ENCODE data around the gene CLTCL1. TPM values are rescaled to one million over a fixed set of nuclear protein-coding genes. Genes with fewer than 3 reads are reported as not detected.

Gene CLTCL1
- total RNA-seq, 1 experiment from 2014 or later, result 5.8 TPM

- DNase-seq (ENCODE audit: low spot score), result no peak
Observed at GRCh38 chr22:19150482-19151328, 140.8 kb downstream of the CLTCL1 start.

DNA sequence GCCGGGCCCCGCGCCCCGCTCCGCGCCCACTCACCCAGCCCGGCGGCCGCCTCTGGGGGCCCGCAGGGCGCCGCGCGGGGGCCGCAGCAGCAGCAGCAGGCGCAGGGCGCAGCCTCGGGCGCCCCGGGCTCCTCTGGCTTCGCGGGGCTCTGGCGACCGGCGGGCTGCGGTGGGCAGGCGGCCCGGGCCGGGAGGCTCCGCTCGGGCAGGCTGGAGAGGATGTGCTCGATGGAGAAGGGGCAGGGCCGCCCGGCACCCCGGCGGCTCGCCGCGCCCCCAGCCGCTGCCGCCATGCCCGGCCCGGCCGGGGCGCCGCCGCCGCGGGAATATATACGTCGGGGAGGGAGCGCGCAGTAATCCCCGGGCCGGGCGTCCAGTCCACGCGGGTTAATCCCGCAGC is 141.5 kb downstream of the CLTCL1 start, which contains the start of gene GSC2:
TSS of gene GSC2 (minus strand) at position 302 of the 400 bp plus-strand sequence. CDS start at position 293, 9 bp downstream.
- DNase-seq (ENCODE audit: low spot score), result no peak

DNA sequence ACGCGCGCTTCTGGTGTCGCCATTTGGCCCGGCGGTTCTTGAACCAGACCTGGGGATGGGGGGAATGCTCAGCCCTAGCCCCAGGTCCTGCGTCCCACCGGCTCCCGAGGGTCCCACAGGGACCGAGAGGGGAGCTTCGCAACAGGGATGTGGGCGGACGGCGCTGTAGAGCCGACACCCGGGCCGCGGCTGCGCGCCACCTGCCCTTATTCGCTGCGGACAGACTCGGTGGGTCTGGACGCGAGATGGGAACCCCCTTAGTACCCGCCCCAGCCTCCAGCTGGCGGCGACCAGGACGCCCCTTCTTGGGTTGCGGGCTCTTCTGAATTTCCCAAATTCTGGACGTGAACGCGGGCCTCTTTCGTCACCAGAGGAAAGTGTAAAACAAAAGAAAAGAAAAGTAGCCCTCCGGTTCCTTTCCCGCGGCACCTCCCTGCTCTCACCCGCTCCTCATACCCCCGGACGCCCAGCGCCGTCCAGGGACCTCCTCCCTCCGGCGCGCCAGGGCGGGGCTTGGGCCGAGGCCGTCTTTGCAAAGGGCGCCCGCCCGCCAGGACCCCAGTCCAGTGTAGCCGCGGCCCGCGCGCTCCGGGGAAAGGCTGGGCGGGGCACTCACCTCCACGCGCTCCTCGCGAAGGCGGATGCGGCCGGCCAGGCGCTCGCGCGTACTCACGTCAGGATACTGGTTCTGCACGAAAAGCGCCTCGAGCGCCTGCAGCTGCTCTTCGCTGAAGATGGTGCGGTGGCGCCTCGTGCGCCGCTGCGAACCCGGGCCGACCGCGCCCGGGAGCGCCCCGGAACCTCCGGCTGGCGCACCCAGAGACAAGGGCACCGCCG is 142.3 kb downstream of the CLTCL1 start:
- DNase-seq (ENCODE audit: low spot score), result no peak

- DNase-seq (ENCODE audit: low spot score), result no peak
Observed at GRCh38 chr22:19148417-19149046, 143.0 kb downstream of the CLTCL1 start.

DNA sequence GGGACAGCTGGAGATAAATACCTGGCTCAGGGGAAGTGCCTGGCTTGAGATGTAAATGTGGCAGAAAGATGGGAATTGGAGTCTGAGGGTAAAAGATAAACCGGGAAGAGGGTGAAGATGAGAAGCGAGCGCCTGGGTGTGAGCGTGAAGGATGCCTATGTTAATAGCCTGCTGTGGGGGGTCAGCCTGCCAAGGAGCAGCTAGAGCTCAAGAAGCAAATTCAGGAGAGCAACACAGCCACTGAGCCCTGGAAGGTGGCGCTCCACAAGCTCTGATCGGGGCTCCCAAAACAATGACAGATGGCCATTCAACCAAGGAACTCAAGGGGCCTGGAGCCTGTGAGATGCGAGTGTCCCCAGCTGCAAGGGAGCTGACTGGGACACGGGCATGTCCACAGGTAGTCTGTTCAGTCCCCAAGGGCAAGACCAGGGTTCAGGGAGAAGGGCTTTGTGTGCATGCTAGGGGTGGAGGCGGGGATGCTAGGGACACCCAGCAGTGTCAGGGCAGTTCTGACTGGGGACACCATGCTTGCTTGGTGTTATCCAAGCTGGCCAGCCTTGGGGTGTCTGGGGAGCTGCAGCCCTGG is 144.2 kb downstream of the CLTCL1 start:
- DNase-seq (ENCODE audit: low spot score), result no peak

DNA sequence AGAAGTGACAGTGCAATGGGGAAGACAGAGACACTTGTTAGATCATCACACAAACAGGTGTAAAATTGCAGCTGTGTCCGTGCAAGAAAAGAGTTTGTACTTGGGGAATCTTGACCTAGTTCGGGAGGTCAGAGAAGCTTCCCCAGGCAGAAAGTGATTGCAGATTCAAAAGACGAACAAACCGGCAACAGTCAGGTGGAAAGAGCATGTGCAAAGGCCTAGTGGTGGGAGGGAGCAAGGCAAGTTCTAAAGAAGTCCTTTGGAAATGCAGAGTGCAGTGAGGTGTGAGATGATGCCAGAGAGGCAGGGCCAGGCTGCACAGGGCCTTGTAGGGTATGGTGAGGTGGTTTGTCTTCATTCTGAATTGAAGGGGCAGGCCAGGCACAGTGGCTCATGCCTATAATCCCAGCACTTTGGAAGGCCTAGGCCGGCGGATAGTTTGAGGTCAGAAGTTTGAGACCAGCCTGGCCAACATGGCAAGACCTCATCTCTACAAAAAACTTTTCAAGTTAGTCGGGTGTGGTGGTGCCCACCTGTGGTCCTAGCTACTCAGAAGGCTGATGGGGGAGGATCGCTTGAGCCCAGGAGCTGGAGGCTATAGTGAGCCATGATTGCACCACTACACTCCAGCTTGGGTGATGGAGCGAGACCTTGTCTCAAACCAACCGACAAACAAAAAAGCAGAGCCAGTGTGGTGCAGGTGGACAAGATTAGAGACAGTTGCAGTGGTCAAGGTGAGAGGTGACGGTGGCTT is 145.1 kb downstream of the CLTCL1 start:
- DNase-seq (ENCODE audit: low spot score), result no peak

- no peak for DNase-seq (ENCODE audit: low spot score)
Observed at GRCh38 chr22:19143967-19144400, 147.5 kb downstream of the CLTCL1 start.

- DNase-seq (ENCODE audit: low spot score), result no peak
Observed at GRCh38 chr22:19143212-19143611, 148.3 kb downstream of the CLTCL1 start.

DNA sequence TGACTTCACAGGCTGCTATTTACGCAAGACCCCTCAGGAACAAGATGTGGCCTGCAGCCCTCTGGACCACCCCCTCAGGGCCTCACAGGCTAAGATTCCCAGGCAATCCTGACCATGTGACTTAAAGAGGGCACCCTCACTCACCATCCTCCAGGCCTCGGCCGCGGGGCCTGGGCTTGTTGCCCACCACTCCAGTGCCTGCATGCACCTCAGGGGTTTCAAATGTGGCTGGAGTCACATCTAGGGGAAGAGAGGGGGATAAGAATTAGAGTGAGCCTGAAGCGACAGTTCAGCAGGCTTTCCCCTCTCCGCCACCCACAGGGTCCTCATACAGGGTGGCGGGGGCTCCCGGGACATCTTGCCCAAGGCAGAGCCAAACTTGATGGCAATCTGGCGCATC is 149.1 kb downstream of the CLTCL1 start:
- no peak for DNase-seq (ENCODE audit: low spot score)

GRCh38 chr22:19139974-19140373 is 151.5 kb downstream of the CLTCL1 start:
- no peak for DNase-seq (ENCODE audit: low spot score)

DNA sequence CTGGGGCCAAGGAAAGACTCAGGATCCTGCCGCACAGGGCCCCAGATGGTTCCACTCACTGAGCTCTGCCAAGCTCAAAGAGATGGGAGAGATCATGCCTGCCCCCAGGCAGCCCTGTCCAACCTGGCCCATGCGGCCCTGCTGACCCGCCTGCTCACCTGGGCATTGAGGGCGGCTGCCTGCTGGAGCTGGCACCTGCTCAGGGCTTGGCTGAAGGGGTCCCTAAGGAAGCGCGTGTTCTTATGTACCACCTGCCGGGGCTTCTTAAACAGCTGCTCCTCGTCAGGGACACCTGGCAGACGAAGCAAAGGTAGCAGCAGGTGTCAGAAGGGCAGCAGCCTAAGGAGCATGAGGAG is 152.5 kb downstream of the CLTCL1 start:
- no peak for DNase-seq (ENCODE audit: low spot score)

DNA sequence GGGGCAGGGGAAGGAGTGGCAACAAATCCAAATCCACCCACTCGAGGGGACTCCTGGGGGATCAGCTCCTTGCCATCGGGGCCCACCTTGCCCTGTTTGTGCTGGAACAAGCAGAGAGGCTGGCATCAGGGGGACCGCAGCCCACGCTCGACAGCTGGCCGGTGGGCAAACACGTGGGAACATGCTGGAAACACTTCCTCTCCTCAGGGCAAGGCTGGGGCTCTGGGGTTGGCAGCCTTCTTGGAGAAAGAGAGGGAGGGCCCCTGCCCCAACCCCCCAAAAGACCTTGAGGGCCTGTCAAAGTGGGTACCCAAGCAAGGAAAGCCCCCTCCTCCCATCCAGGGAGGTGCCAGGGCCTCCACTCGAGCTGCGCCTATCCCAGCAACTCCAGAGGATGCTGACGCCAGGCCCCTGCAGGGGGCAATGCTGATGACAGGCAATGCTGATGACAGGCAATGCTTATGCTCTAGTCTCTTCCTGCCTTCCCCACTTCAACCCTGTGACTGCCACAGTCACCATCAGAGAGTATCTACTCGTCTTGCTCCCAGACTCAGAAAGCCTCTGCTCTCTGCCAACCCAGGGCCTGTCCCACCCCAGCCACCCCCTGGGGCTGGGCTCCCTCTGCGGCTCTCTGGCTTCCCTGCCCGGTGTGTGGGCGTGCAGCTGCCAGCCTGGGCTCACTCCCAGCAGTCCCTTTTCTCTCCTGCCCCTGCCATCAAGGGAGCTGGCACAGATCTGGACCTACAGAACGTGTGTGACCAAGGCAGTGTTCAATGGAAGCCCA is 153.1 kb downstream of the CLTCL1 start:
- no peak for DNase-seq (ENCODE audit: low spot score)

- no peak for DNase-seq (ENCODE audit: low spot score)
Observed at GRCh38 chr22:19137384-19138216, 153.9 kb downstream of the CLTCL1 start.

DNA sequence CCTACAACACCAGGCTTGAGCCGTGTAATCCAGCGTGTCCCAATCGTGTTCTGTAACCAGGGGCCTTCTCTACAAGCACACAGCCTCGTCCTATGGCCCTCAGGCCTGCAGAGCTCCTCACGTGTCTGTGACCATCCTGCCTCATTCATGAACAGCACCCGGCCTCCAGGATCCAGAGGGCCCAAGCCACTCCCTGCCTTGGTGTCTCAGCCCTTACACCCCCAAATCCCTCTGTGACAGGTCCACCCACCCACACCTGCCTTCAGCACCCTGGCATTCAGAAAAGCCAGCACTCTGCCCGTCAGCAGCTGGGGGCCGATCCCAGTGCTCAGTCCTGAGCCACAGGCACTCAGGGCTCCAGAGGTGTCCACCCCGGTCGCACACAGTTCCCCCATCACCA is 154.6 kb downstream of the CLTCL1 start:
- DNase-seq (ENCODE audit: low spot score), result no peak

GRCh38 chr22:19134874-19135273 is 156.6 kb downstream of the CLTCL1 start:
- DNase-seq (ENCODE audit: low spot score), result no peak

GRCh38 chr22:19134176-19134831 is 157.2 kb downstream of the CLTCL1 start:
- DNase-seq (ENCODE audit: low spot score), result no peak

DNA sequence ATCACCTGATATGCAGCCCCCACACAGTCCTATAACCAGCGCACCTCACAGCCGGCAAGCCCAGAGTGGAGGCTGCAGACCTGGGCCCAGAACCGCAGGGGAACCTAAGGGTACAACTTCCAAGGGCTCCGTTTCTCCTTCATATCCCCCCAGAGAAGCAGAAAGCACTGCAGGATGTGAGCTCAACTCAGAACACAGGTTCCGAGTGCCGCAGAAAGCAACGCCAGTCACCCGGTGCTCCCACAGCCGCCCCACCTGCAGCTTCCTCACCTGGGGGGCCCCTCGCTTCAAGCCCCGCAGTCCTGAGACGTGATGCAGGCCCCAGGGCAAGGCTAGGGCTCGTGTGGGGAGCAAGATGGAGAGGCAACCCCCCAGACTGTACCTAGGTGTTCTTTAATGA is 158.0 kb downstream of the CLTCL1 start:
- no peak for DNase-seq (ENCODE audit: low spot score)

DNA sequence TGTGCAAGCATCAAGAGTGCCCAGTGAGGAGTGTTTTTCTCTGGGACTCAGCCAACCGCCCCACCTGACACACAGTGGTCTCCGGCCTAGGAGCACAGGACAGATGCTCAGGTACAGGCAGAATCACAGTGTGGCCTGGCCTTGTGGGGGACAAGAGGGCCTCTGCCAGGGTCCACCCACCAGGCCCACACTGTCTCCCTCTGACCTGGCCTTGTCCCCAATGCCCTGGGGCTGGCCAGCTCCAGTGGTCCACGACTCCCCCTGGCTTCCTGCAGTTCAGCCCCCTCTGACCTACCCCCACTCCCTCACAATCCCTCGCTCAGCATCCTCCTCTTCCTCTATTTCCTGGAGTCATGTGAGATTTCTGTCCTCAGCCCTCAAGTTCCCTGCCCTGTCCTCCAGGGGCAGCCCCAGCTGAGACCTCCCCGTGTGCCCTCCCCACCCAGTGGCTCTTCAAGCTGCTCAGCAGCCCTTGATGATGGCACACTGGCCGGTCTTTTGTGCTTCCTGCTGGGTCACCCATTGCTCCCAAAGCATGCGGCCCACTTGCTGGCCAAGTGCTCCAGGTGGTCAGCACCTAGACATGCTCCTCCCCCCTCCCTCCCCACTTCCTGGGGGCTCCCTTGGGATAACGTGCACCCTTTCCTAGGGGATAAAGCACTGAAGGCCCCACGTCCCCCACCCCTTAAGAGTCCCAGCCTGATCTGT is 158.7 kb downstream of the CLTCL1 start:
- DNase-seq (ENCODE audit: low spot score), result no peak

All from H4 (cell line).